Measurements from ENCODE around the gene NF2. TPM values are rescaled to one million over a fixed set of nuclear protein-coding genes. Genes with fewer than 3 reads are reported as not detected.

Gene NF2
- polyA plus RNA-seq, 2 of the 4 experiments (the other 2 are of a cell fraction) = 14.4 to 23.7 TPM

- ChIA-PET CTCF (interaction anchor here (1.0 kb wide), 1 partner anchor 294 kb away, joined by 3 read pairs; no protein-coding TSS in a partner anchor), POLR2A (no interaction called here)
- Histone ChIP-seq H3K4me3 (no peak overlapping the region), H3K4me2 (no peak overlapping the region), H3K9me3 (no peaks in the 10 kb centered on the region), H3K27ac (no peak overlapping the region), H3K4me1 (no peaks in the 10 kb centered on the region)
- peak in 1 of 2 experiments; percentile 20; a peak in 3 of 6 replicates for ATAC-seq
- TF ChIP-seq EHMT2 (IDR thresholded peaks at IDR 0.05; ENCODE audit: low read depth) (no peak), CBX2 (IDR thresholded peaks at IDR 0.05; ENCODE audit: borderline replicate concordance, low read depth) (no peak), KDM5A (IDR thresholded peaks at IDR 0.05) (no peak), CEBPB (IDR thresholded peaks at IDR 0.05) (no peak), ELK1 (IDR thresholded peaks at IDR 0.05; ENCODE audit: low read depth, low read length) (no peak)
- WGBS (ENCODE audit: missing lambda C conversion rate) = 56% methylated on average over 8 of the region's 18 CpGs
- FAIRE-seq = no peak
- no peak for DNase-seq (ENCODE audit: low read depth in 1 of 2, low spot score in 1 of 2)
These were observed 107.6 kb downstream of the NF2 start for GRCh38 chr22:29710922-29711593.

- WGBS (ENCODE audit: missing lambda C conversion rate) = 75% methylated on average over 2 of the region's 2 CpGs
- H3K9me3 ChIP-seq = no peaks in the 10 kb centered on the region
- DNase-seq (ENCODE audit: low read depth in 1 of 2, low spot score in 1 of 2) = no peak
- no peak for ATAC-seq
- POLR2A ChIA-PET = no interaction called here
- H3K27ac ChIP-seq = no peak overlapping the region
- no peak overlapping the region for H3K4me3 ChIP-seq
- no peaks in the 10 kb centered on the region for H3K4me1 ChIP-seq
- FAIRE-seq = no peak
- no peak for TF ChIP-seq MAFK (IDR thresholded peaks at IDR 0.05; ENCODE audit: partially characterized antibody)
- no peak for TF ChIP-seq FOXS1 (CRISPR knock-in tag; IDR thresholded peaks at IDR 0.05)
- no peak for TF ChIP-seq MAZ (IDR thresholded peaks at IDR 0.05; ENCODE audit: borderline replicate concordance, low read depth, low read length)
- TF ChIP-seq ZSCAN20 (CRISPR knock-in tag; IDR thresholded peaks at IDR 0.05) = no peak
- CTCF ChIA-PET = interaction anchor here (1.0 kb wide), 1 partner anchor 46 kb away, joined by 3 read pairs; no protein-coding TSS in a partner anchor
- no peak overlapping the region for H3K4me2 ChIP-seq
These were observed 108.7 kb downstream of the NF2 start for GRCh38 chr22:29712119-29712518.

- ATAC-seq (no peak), DNase-seq (ENCODE audit: low read depth in 1 of 2, low spot score in 1 of 2) (no peak), FAIRE-seq (no peak)
- no peaks in the 10 kb centered on the region for H3K4me1 ChIP-seq
- ChIA-PET POLR2A (no interaction called here), CTCF (no interaction called here)
- no peaks in the 10 kb centered on the region for H3K9me3 ChIP-seq
- WGBS (ENCODE audit: missing lambda C conversion rate) = 45% methylated on average over 5 of the region's 8 CpGs
- TF ChIP-seq RARB (CRISPR knock-in tag; IDR thresholded peaks at IDR 0.05) = no peak
- TF ChIP-seq RAD21 (conservative IDR thresholded peaks at IDR 0.05 in 1 of 2, IDR thresholded peaks at IDR 0.05 in 1 of 2) = no peak
- H3K4me2 ChIP-seq = no peak overlapping the region
- no peak overlapping the region for H3K4me3 ChIP-seq
- H3K27ac ChIP-seq = no peak overlapping the region
These were observed 109.8 kb downstream of the NF2 start for GRCh38 chr22:29713156-29713727.

GRCh38 chr22:29715240-29715639 is 111.8 kb downstream of the NF2 start:
- Histone ChIP-seq H3K27ac (no peak overlapping the region), H3K4me3 (no peak overlapping the region), H3K4me2 (no peak overlapping the region), H3K9me3 (no peaks in the 10 kb centered on the region), H3K4me1 (no peaks in the 10 kb centered on the region)
- DNase-seq (ENCODE audit: low read depth in 1 of 2, low spot score in 1 of 2) (no peak), FAIRE-seq (no peak), ATAC-seq (no peak)
- POLR2A ChIA-PET = no interaction called here
- CTCF ChIA-PET = interaction anchor here (1.0 to 2.3 kb wide), 3 partner anchors 10 to 13 kb away, joined by 3 to 10 read pairs (median 4); no protein-coding TSS in a partner anchor
- WGBS (ENCODE audit: missing lambda C conversion rate) = 56% methylated on average over 6 of the region's 13 CpGs
- no peak for TF ChIP-seq CHD2 (IDR thresholded peaks at IDR 0.05; ENCODE audit: low read length, partially characterized antibody)
- TF ChIP-seq TFCP2L1 (CRISPR knock-in tag; IDR thresholded peaks at IDR 0.05) = no peak
- no peak for TF ChIP-seq USF2 (IDR thresholded peaks at IDR 0.05)
- no peak for TF ChIP-seq HOXB5 (CRISPR knock-in tag; IDR thresholded peaks at IDR 0.05)
- no peak for TF ChIP-seq EHF (CRISPR knock-in tag; IDR thresholded peaks at IDR 0.05)
- TF ChIP-seq HMGXB4 (CRISPR knock-in tag; IDR thresholded peaks at IDR 0.05; ENCODE audit: borderline replicate concordance) = no peak
- no peak for TF ChIP-seq KDM1A (IDR thresholded peaks at IDR 0.05; ENCODE audit: low read depth)
- TF ChIP-seq ELK1 (IDR thresholded peaks at IDR 0.05; ENCODE audit: low read depth, low read length) = no peak
- no peak for TF ChIP-seq CTCF (IDR thresholded peaks at IDR 0.05)
- no peak for TF ChIP-seq CBX2 (IDR thresholded peaks at IDR 0.05; ENCODE audit: borderline replicate concordance, low read depth)
- TF ChIP-seq HEYL (CRISPR knock-in tag; IDR thresholded peaks at IDR 0.05) = no peak
- no peak for TF ChIP-seq FOSL2 (IDR thresholded peaks at IDR 0.05)
- TF ChIP-seq FOSL2 (CRISPR knock-in tag; IDR thresholded peaks at IDR 0.05) = no peak
- no peak for TF ChIP-seq FOXS1 (CRISPR knock-in tag; IDR thresholded peaks at IDR 0.05)
- TF ChIP-seq HDAC2 (IDR thresholded peaks at IDR 0.05) = no peak

Measured in A549 (cell line).